ENCODE results near the gene DSP.

DSP gene

GRCh38 chr6:7558781-7559180, 17.3 kb downstream of the DSP start:
- H3K4me3 ChIP-seq (ENCODE audit: low read depth, low read length) = no peak overlapping the region

GRCh38 chr6:7559196-7559595, 17.7 kb downstream of the DSP start:
- H3K4me3 ChIP-seq (ENCODE audit: low read depth, low read length) = no peak overlapping the region

- H3K4me3 ChIP-seq (ENCODE audit: low read depth, low read length) = no peak overlapping the region
These were observed 18.3 kb downstream of the DSP start for GRCh38 chr6:7559651-7560385.

- no peak overlapping the region for H3K4me3 ChIP-seq (ENCODE audit: low read depth, low read length)
These were observed 19.9 kb downstream of the DSP start for GRCh38 chr6:7561153-7561964.

- H3K4me3 ChIP-seq (ENCODE audit: low read depth, low read length) = no peak overlapping the region
These were observed 21.3 kb downstream of the DSP start for GRCh38 chr6:7562769-7563168.

GRCh38 chr6:7566107-7566506, 24.6 kb downstream of the DSP start:
- no peak overlapping the region for H3K4me3 ChIP-seq (ENCODE audit: low read depth, low read length)

GRCh38 chr6:7566617-7567173, 25.2 kb downstream of the DSP start:
- no peak overlapping the region for H3K4me3 ChIP-seq (ENCODE audit: low read depth, low read length)

GRCh38 chr6:7568021-7568420, 26.6 kb downstream of the DSP start:
- H3K4me3 ChIP-seq (ENCODE audit: low read depth, low read length) = no peak overlapping the region

GRCh38 chr6:7569082-7569481, 27.6 kb downstream of the DSP start:
- H3K4me3 ChIP-seq (ENCODE audit: low read depth, low read length) = no peak overlapping the region

- H3K4me3 ChIP-seq (ENCODE audit: low read depth, low read length) = no peak overlapping the region
These were observed 30.9 kb downstream of the DSP start for GRCh38 chr6:7572213-7572943.

- no peak overlapping the region for H3K4me3 ChIP-seq (ENCODE audit: low read depth, low read length)
These were observed 33.0 kb downstream of the DSP start for GRCh38 chr6:7574500-7574899.

- H3K4me3 ChIP-seq (ENCODE audit: low read depth, low read length) = no peak overlapping the region
These were observed 37.0 kb downstream of the DSP start for GRCh38 chr6:7578516-7578915.

- H3K4me3 ChIP-seq (ENCODE audit: low read depth, low read length) = no peak overlapping the region
These were observed 37.5 kb downstream of the DSP start for GRCh38 chr6:7578931-7579330.

GRCh38 chr6:7579851-7580250, 38.4 kb downstream of the DSP start:
- no peak overlapping the region for H3K4me3 ChIP-seq (ENCODE audit: low read depth, low read length)

GRCh38 chr6:7580537-7580926, 39.1 kb downstream of the DSP start:
- no peak overlapping the region for H3K4me3 ChIP-seq (ENCODE audit: low read depth, low read length)

- no peak overlapping the region for H3K4me3 ChIP-seq (ENCODE audit: low read depth, low read length)
These were observed 39.6 kb downstream of the DSP start for GRCh38 chr6:7580927-7581618.

GRCh38 chr6:7585287-7585930, 43.9 kb downstream of the DSP start:
- no peak overlapping the region for H3K4me3 ChIP-seq (ENCODE audit: low read depth, low read length)

GRCh38 chr6:7587631-7588100, 46.2 kb downstream of the DSP start:
- no peak overlapping the region for H3K4me3 ChIP-seq (ENCODE audit: low read depth, low read length)

- H3K4me3 ChIP-seq (ENCODE audit: low read depth, low read length) = no peak overlapping the region
These were observed 47.0 kb downstream of the DSP start for GRCh38 chr6:7588506-7588905.

GRCh38 chr6:7589221-7589620, 47.8 kb downstream of the DSP start:
- no peak overlapping the region for H3K4me3 ChIP-seq (ENCODE audit: low read depth, low read length)
